Aorta (tissue), 5 donors: ENCODE data around the gene CDAN1. TPM values are rescaled to one million over a fixed set of nuclear protein-coding genes. Genes with fewer than 3 reads are reported as not detected.

Experiments
- ATAC-seq: fragments of 200-7000 bp; cut with Tn5 transposase; one replicate; pipeline ENCODE4 v1.9.1; 2022; ENCODE audit warnings: moderate library complexity; ENCODE audit not compliant: low FRiP score
- DNase-seq, 2 donors: peaks; one replicate each; pipeline ENCODE4 v3.0.0-alpha.2; 2020
- H3K27ac ChIP-seq, 2 donors: one replicate each; pipeline ENCODE4 v1.5.1; 2013; ENCODE audit warnings: low read length in 2 of 2, mild to moderate bottlenecking in 2 of 2, moderate library complexity in 2 of 2, control low read depth in 1 of 2, inconsistent platforms in 1 of 2, low read depth in 1 of 2
- H3K27me3 ChIP-seq, 2 donors: one replicate each; pipeline ENCODE4 v1.6.1; 2013; ENCODE audit warnings: control low read depth in 1 of 2, low read length in 1 of 2, mild to moderate bottlenecking in 1 of 2, moderate library complexity in 1 of 2; ENCODE audit not compliant: insufficient read depth in 2 of 2, control insufficient read depth in 1 of 2
- H3K36me3 ChIP-seq, 2 donors: one replicate each; pipeline ENCODE4 v1.6.1; 2013; ENCODE audit warnings: control low read depth in 1 of 2, low read length in 1 of 2, mild to moderate bottlenecking in 1 of 2; ENCODE audit not compliant: insufficient read depth in 2 of 2, control insufficient read depth in 1 of 2
- H3K4me1 ChIP-seq, 2 donors: one replicate each; pipeline ENCODE4 v1.6.1; 2013; ENCODE audit warnings: low read length in 2 of 2, control low read depth in 1 of 2, mild to moderate bottlenecking in 1 of 2, moderate library complexity in 1 of 2; ENCODE audit not compliant: insufficient read depth in 2 of 2, control insufficient read depth in 1 of 2
- H3K4me3 ChIP-seq, 2 donors: one replicate each; pipeline ENCODE4 v1.5.1; 2013; ENCODE audit warnings: low read length in 2 of 2, control low read depth in 1 of 2, mild to moderate bottlenecking in 1 of 2
- H3K9me3 ChIP-seq: one replicate; pipeline ENCODE4 v1.6.1; 2013; ENCODE audit warnings: mild to moderate bottlenecking, low read length; ENCODE audit not compliant: control insufficient read depth
- WGBS, 2 donors: extraction: QIAGEN DNeasy Blood & Tissue Kit; methylation state at CpG; one replicate each; pipeline ENCODE4 v1.1.7; 2013; 5-methylcytosine and 5-hydroxymethylcytosine counted together
- intact Hi-C, 2 donors: fragments of 100-400 bp; cut with DNase I; formaldehyde crosslinking; loops; one replicate each; pipeline versions ENCODE4 v1.14.2 to v1.15.0; 2022
- polyA plus RNA-seq, 2 donors: library from polyadenylated mRNA; stranded (reverse); fragments of 200-250 nt; gene quantifications; one replicate each; pipeline ENCODE4 v1.2.3, GENCODE V29; 2013
- total RNA-seq, 2 donors: library from RNA; stranded (reverse); fragmentation: NEBNext Ultra II Directional; extraction: Animal tissue kit (Norgen Biotek cat#: 25700); gene quantifications; one replicate each; pipeline ENCODE4 v1.2.1, GENCODE V29; 2021
- donor health status: healthy with polysubstance abuse.
- donor health status: Bipolar disorder and iron deficiency.
- donor health status: DM: no; HTN: no; CAD: no.
- donor health status: DM: no; HTN: no; CAD: no.
- donor health status: DM: yes; HTN: yes; CAD: no.

The CDAN1 gene
- total and polyA plus RNA-seq, 4 donors: 2.8 to 24.6 (median 13.8) TPM

- DNase-seq (no peak), ATAC-seq (no peak)
- Histone ChIP-seq H3K36me3 (no peaks in the 10 kb centered on the region), H3K9me3 (no peaks in the 10 kb centered on the region), H3K4me1 (peaks cover 0 to 2% of the 10 kb centered on the region in 2 donors), H3K27me3 (no peaks in the 10 kb centered on the region), H3K4me3 (no peak overlapping the region), H3K27ac (peak overlapping the region in 1 of 2 donors; percentile 48)
- 86 to 89% methylated on average over 2 of the region's 2 CpGs for WGBS, 2 donors
- intact Hi-C loops: no loop called here
Measured at GRCh38 chr15:42710662-42711061, 26.3 kb downstream of the CDAN1 start.

GRCh38 chr15:42707873-42708544 lies 28.9 kb downstream of the CDAN1 start:
- 69 to 71% methylated on average over 3 of the region's 3 CpGs for WGBS, 2 donors
- no peak for ATAC-seq
- H3K4me1 ChIP-seq: peaks cover 0 to 2% of the 10 kb centered on the region in 2 donors
- no peak for DNase-seq
- H3K27me3 ChIP-seq: no peaks in the 10 kb centered on the region
- H3K9me3 ChIP-seq: no peaks in the 10 kb centered on the region
- no peak overlapping the region for H3K27ac ChIP-seq
- intact Hi-C loops: loop anchor here in 1 of 2 donors (10.0 kb wide), 1 partner anchor 87 kb away; no protein-coding TSS in a partner anchor
- H3K4me3 ChIP-seq: no peak overlapping the region
- no peaks in the 10 kb centered on the region for H3K36me3 ChIP-seq

- H3K9me3 ChIP-seq: no peaks in the 10 kb centered on the region
- no peaks in the 10 kb centered on the region for H3K27me3 ChIP-seq
- 18% methylated on average over 2 of the region's 2 CpGs for WGBS, 2 donors
- H3K36me3 ChIP-seq: no peaks in the 10 kb centered on the region
- DNase-seq (no peak), ATAC-seq (no peak)
- H3K4me1 ChIP-seq: peaks cover 0 to 2% of the 10 kb centered on the region in 2 donors
- intact Hi-C loops: loop anchor here in 1 of 2 donors (10.0 kb wide), 1 partner anchor 88 kb away; no protein-coding TSS in a partner anchor
- H3K4me3 ChIP-seq: no peak overlapping the region
- no peak overlapping the region for H3K27ac ChIP-seq
Measured at GRCh38 chr15:42707068-42707467, 29.9 kb downstream of the CDAN1 start.

GRCh38 chr15:42705336-42705735 lies 31.6 kb downstream of the CDAN1 start:
- no peak for DNase-seq
- Histone ChIP-seq H3K4me3 (no peak overlapping the region), H3K27me3 (no peaks in the 10 kb centered on the region), H3K4me1 (no peaks in the 10 kb centered on the region), H3K36me3 (no peaks in the 10 kb centered on the region), H3K27ac (no peak overlapping the region), H3K9me3 (no peaks in the 10 kb centered on the region)
- intact Hi-C loops: loop anchor here (2.0 to 10.0 kb wide), 3 partner anchors 89 to 223 kb away; no protein-coding TSS in a partner anchor
- no peak for ATAC-seq
- 95 to 97% methylated on average over 5 of the region's 5 CpGs for WGBS, 2 donors

GRCh38 chr15:42704492-42704926 lies 32.4 kb downstream of the CDAN1 start:
- intact Hi-C loops: loop anchor here (2.0 to 10.0 kb wide), 3 partner anchors 90 to 224 kb away; no protein-coding TSS in a partner anchor
- Histone ChIP-seq H3K36me3 (no peaks in the 10 kb centered on the region), H3K4me3 (no peak overlapping the region), H3K9me3 (no peaks in the 10 kb centered on the region), H3K27ac (no peak overlapping the region), H3K27me3 (no peaks in the 10 kb centered on the region), H3K4me1 (no peaks in the 10 kb centered on the region)
- 26% methylated on average over 4 of the region's 4 CpGs for WGBS, 2 donors
- DNase-seq: peak in 1 of 2 donors; percentile 71
- ATAC-seq: peak; percentile 84

- Histone ChIP-seq H3K9me3 (no peaks in the 10 kb centered on the region), H3K27me3 (no peaks in the 10 kb centered on the region), H3K27ac (no peak overlapping the region), H3K4me1 (no peaks in the 10 kb centered on the region), H3K4me3 (no peak overlapping the region), H3K36me3 (peaks cover 0 to 7% of the 10 kb centered on the region in 2 donors)
- ATAC-seq (no peak), DNase-seq (no peak)
- intact Hi-C loops: no loop called here
- WGBS, 2 donors: 86 to 88% methylated on average over 5 of the region's 5 CpGs
Measured at GRCh38 chr15:42696626-42697025, 40.3 kb downstream of the CDAN1 start.

- Histone ChIP-seq H3K27me3 (no peaks in the 10 kb centered on the region), H3K27ac (no peak overlapping the region), H3K4me1 (no peaks in the 10 kb centered on the region), H3K9me3 (no peaks in the 10 kb centered on the region), H3K36me3 (peaks cover 0 to 9% of the 10 kb centered on the region in 2 donors), H3K4me3 (no peak overlapping the region)
- peak in 1 of 2 donors; percentile 81 for DNase-seq
- WGBS, 2 donors: 36 to 38% methylated on average over 6 of the region's 6 CpGs
- intact Hi-C loops: no loop called here
- no peak for ATAC-seq
Measured at GRCh38 chr15:42695527-42696071, 41.3 kb downstream of the CDAN1 start.

GRCh38 chr15:42694398-42694797 lies 42.5 kb downstream of the CDAN1 start:
- no peak for ATAC-seq
- WGBS, 2 donors: 97 to 99% methylated on average over 10 of the region's 10 CpGs

GRCh38 chr15:42693942-42694341 lies 43.0 kb downstream of the CDAN1 start:
- Histone ChIP-seq H3K27me3 (no peaks in the 10 kb centered on the region), H3K36me3 (peaks cover 0 to 12% of the 10 kb centered on the region in 2 donors), H3K9me3 (no peaks in the 10 kb centered on the region), H3K4me1 (no peaks in the 10 kb centered on the region), H3K27ac (no peak overlapping the region), H3K4me3 (no peak overlapping the region)
- WGBS, 2 donors: 96 to 99% methylated on average over 6 of the region's 6 CpGs
- DNase-seq (no peak), ATAC-seq (no peak)
- intact Hi-C loops: no loop called here

More at GRCh38 chr15:42694398-42694797, 42.5 kb downstream of the CDAN1 start:
- Histone ChIP-seq H3K4me3 (no peak overlapping the region), H3K36me3 (peaks cover 0 to 12% of the 10 kb centered on the region in 2 donors), H3K9me3 (no peaks in the 10 kb centered on the region), H3K27ac (no peak overlapping the region), H3K4me1 (no peaks in the 10 kb centered on the region), H3K27me3 (no peaks in the 10 kb centered on the region)
- no peak for DNase-seq
- intact Hi-C loops: no loop called here
